ENCODE data around the gene LTBP1.

- TF ChIP-seq EZH2 (IDR thresholded peaks at IDR 0.05; ENCODE audit: borderline replicate concordance, control insufficient read depth, low read depth, low read length) (no peak), POLR2A (IDR thresholded peaks at IDR 0.05; ENCODE audit: low read depth, low read length) (no peak), CTCF (IDR thresholded peaks at IDR 0.05 in 2 of 3, conservative IDR thresholded peaks at IDR 0.05 in 1 of 3; ENCODE audit: control insufficient read depth in 2 of 3, extremely low read depth in 1 of 3, insufficient read depth in 1 of 3, low read depth in 3 of 3, low read length in 3 of 3) (no peak), POLR2AphosphoS5 (IDR thresholded peaks at IDR 0.05; ENCODE audit: low read length) (no peak), EP300 (IDR thresholded peaks at IDR 0.05; ENCODE audit: borderline replicate concordance in 1 of 2, control insufficient read depth in 1 of 2, low read depth in 2 of 2, low read length in 2 of 2) (no peak), CEBPB (IDR thresholded peaks at IDR 0.05; ENCODE audit: borderline replicate concordance in 1 of 2, low read depth in 2 of 2, low read length in 2 of 2) (no peak), SMAD1 (IDR thresholded peaks at IDR 0.05; ENCODE audit: low read depth, partially characterized antibody) (no peak)
Observed at GRCh38 chr2:33115728-33116127, 169.0 kb downstream of the LTBP1 start.

Data from GM12878 (cell line).